Renal cortex interstitium (tissue), 11 donors: ENCODE results near the gene MUS81. TPM values are rescaled to one million over a fixed set of nuclear protein-coding genes. Genes with fewer than 3 reads are reported as not detected.
A peak's percentile ranks its signal among the peaks of the same experiment; 100 is the strongest.
"Not testable (repeated sequence)": the region's sequence is repeated elsewhere in the genome, so short reads cannot be mapped to it uniquely, and the experiment has no call there.

Experiments used
- DNase-seq, 11 donors: peaks; one replicate each; pipeline ENCODE4 v3.0.0-alpha.2; 2013; ENCODE audit warnings: low read depth in 9 of 11, low spot score in 4 of 11; ENCODE audit errors: extremely low read depth in 1 of 11
- polyA plus RNA-seq, 3 donors: library from polyadenylated mRNA; unstranded; fragments of 120-200 nt; gene quantifications; one replicate each; pipeline ENCODE4 v1.2.1, GENCODE V29; 2013; ENCODE audit not compliant: insufficient read length in 3 of 3

Gene MUS81
- polyA plus RNA-seq, 3 donors = 45.6 to 62.3 (median 56.6) TPM

DNA sequence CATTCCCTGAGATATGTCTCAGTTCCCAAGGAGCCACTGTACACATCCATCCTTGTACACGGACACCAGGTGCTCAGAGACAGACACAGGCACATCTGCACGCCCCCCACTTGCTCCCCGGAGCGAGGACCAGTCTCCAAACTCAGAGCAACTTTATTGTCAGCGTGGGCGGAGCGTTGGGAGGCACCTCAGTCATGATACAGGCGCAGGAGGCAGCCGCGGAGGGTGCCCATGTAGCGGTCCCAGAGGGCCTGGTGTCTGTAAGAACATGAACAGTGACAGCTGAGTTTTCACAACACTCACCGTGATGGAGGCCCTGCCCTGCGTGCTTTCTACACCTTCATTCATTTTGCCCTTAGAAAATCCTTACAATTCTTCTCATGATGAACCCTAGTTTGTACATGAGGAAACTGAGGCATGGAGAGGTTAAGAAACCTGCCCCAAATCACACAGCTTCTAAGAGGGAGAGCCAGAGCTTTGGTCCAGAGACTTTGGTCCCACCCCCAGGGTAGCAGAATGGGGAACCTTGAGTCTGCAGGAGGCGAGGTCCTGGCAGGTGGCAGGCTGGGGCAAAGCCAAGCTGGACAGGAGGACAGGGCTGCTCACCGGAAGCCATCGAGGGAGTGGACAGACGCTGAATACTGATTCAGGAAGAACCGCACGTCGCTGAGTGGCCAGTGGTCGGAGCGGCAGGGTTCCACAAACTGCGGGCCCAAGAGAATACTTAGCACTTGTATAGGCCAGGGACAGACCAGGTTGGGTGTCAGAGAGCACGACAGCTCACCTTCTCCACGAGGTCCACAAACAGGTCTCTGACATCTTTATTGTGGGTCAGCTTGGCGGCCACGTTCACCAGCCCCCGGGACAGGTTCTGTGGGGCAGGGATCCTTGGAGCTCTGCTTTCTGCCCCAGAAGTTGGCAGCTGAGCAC, 23.8 kb downstream of the MUS81 start:
- no peak for DNase-seq

DNA sequence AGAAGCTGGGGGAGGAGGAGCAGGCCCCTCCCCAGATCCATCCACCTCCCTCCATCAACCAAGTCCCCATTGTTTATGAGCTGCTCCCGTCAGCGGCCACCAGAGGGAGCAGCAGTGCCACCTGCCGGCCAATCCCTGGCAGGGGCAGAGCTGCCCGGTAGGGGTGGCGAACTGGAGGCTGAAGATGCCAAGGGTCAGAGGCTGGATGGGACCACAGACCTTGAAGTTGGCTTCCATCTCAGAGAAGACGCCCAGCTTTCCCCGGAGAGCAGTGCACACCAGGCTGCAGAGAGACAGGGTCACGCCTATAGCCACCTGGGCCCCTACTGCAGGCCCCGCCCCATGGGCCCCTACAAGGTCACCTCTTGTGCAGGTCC, 24.5 kb downstream of the MUS81 start:
- no peak for DNase-seq

DNA sequence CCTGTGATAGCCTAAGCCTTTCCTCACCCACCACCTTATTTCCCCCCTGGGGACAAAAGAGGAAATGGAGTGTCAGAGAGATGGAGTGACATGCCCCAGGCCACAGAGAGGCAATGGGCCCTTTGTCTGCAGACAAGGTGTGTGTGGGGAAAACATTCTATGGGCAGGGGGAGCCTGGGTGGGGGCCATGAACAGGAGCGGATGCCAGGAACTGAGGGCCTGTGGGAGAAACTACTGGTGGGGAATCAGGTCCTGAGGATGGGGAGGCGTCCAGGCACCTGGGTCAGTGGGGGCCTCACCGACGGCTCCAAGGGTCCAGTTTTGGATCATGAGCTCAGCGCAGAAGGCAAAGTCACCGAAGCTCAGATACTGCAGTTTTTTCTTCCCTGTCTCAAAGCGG, 25.0 kb downstream of the MUS81 start:
- DNase-seq = no peak

DNA sequence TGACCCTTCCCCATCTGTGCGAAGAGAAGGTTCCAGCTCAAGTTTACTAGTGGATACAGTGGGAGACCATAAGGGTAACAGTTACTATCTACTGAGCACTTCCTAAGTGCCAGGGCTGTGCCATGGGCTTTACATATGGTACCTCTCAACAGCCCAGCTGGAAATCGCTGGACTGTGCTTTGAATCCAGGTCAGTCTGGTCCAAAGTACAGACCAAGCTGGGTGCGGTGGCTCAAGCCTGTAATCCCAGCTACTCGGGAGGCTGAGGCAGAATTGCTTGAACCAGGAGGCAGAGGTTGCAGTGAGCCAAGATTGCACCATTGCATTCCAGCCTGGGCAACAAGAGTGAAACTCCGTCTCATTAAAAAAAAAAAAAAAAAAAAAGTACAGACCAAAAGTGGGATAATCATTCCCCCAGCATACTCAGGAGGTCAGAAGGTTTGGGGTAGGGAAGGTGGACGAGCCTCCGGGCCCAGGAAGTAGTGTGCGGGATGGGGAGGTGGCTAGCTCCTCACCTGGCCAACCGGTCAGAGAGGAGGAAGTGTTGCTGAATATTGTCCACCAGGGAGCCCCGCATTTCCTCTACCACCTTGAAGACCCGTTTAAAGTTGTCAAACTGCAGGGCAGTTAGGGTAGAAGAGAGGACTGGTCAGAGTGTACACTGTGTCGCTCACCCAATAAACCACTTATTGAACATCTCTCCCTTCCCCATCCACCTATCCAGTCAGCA, 25.7 kb downstream of the MUS81 start:
- no peak for DNase-seq

DNA sequence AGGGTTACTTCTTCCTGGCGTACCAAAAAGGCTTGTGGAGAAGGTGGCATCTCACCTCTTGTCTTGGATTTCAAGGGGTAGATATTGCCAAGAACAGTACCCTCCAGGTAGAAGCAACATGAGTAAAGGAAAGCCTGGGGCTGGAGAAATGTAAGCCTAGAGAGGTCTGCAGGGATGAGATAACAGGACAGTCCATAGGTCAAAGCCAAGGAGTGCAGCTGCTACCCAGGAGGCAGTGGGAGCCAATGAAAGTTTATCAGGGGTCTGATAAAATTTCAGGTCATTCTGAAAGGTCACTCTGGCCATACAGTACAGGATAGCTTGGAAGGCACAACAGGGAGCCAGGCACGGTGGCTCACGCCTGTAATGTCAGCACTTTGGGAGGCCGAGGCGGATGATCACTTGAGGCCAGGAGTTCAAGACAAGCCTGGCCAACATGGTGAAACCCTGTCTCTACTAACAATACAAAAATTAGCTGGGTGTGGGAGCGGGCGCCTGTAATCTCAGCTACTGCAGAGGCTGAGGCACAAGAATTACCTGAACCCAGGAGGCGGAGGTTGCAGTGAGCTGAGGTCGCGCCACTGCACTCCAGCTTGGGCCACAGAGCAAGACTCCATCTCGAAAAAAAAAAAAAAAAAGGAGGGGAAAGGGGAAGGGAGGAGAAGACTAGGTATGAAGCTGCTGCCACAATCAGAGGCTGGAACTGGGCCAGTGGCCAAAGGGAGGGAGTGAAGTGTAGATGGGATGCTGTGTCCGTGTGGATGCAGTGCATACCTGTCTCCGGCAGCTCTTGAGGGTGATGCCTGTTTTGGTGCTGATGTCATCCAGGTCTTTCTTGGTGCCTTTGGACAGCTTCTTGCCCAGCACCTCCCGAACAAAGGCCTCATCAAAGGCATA, 26.8 kb downstream of the MUS81 start:
- DNase-seq = no peak

DNA sequence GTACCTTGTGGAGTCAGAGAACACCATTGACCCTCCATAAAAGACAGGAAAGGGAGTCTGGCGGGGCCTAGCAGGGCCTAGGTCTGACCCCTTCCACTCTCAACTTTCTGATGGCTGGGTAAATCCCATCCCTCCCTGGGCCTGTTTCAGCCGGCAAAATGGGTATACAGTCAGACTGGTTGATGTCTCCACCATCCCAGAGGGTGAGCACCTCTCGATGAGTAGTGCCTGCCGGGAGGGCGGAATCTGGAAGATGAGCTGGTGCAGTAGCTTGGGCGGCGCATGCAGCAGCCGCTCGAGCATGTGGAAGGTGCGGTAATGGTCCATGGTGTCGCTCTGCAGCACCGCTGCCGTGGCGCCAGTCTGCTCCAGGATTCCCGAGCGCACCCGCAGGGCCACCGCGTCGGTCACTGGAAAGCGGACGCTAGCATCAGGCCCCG, 27.5 kb downstream of the MUS81 start:
- no peak for DNase-seq

DNA sequence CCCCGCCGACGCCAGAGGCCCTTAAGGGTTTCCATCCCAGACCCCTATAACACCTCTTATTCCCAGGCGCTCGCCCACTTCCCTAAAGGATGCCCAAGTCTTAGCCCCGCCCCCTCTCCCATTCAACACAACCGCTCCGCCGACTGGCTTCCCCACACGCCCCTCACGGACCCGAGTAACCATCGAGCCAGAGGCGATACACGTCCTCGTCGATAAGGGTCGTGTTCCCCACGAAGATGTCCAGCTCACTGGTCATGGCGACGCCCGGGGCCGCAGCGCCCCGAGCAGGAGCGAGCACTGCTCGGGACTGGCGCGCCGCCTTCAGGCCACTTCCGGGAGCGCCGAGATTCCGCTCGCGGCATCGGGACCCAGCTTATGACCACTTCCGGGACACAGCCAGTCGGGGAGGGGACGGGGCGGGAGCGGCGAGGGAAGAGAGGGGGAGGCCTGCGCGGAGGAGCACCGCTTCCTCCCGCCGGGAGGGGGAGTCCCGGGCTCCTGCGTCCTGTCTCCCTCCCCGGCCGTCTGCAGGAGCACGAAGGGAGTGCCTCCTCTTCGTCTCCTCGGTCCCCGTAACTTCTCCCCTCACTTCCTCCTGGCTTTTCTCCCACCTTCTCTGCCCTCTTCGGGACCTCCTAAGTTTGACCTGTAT, 28.1 kb downstream of the MUS81 start, which contains the start of gene FIBP:
TSS of gene FIBP (minus strand) at position 309 of the 652 bp plus-strand sequence. CDS start at position 256, 53 bp downstream.
- DNase-seq = peak; percentile 89 to 96 (median 94)

DNA sequence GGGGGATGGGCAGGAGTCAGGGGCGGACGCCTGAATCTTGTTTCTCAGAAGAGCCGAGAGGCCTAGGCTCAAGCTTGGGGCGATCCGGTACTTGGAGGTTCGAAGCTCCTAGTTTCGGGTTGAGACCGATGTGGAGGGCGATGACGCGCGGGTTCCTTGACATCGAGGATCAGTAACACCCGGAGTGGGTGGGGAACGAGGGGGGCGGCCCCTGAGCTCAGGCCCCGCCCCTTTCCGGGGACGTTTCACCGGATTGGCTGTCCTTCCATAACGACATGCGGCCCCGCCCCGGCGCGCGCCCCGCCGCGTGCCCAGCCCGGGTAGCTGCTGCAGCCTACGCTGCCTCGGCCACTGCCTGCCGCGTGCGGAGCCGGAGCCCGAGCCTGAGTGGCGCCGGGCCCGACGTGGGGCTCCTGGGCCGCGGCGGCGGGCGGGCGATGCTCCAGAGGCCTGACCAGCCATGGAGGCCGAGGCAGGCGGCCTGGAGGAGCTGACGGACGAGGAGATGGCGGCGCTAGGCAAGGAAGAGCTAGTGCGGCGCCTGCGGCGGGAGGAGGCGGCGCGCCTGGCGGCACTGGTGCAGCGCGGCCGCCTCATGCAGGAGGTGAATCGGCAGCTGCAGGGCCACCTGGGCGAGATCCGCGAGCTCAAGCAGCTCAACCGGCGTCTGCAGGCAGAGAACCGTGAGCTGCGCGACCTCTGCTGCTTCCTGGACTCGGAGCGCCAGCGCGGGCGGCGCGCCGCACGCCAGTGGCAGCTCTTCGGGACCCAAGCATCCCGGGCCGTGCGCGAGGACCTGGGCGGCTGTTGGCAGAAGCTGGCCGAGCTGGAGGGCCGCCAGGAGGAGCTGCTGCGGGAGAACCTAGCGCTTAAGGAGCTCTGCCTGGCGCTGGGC, 30.3 kb downstream of the MUS81 start, which contains the start of gene CCDC85B:
TSS of gene CCDC85B (plus strand) at position 350 of the 895 bp plus-strand sequence. CDS start at position 461, 111 bp downstream.
- DNase-seq = peak; percentile 86 to 96 (median 93)

DNA sequence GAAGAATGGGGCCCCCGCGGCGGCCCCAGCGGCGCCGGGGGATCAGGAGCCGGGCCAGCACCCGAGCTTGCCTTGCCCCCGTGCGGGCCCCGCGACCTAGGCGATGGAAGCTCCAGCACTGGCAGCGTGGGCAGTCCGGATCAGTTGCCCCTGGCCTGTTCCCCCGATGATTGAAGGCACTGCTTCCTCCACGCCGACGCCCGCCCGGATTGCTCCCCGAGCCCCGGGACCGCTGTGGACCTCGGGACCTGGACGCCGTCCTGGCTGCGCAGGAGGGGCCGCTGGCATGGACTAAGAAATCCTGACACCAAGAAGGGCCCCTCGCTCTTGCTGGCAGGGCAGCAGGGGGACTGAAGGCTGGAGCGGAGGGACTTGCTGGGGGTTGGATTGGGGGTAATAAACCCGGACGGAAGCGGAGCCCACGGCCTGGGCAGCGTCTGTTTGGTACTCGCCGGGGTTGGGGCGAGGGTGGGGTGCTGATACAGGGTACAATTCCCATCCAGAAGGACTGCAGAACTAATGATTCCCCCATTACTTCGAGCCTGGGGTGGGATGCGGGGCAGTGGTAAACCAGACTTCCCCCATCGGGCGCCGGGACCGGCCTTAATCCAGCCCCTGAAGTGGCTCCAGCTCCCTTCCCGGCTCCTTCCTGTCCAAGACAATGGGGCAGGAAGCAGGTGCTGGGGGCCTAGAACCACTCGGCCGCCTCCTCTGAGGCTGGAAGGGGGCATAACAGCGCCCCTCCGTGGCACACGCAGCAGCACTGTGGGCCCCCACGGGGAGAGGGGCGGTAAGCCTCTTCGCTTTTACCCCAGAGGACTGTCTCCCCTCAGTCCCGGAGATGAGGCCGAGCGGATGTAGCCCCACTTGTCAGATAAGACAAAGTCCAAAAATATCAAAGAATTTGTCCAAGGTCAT, 31.2 kb downstream of the MUS81 start:
- DNase-seq = no peak

DNA sequence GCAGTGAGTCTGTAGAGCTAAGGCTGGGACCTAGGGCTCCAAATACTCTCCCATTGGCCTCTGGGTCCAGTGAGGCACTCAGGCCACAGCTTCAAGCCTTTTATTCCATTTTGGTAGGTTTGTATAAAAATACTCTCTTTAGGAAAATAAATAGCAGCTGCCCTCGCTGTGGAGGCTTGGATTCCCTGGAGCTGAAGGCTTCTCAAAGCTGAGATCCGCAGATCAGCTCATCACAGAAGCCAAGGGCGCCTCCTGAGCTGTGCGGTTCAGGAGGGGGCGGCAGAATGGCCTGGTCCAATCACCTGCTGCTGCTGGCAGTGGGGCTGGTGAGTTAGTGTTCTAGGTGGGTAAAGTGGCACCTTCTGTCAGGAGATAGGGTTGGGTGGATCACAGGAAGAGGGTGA, 31.9 kb downstream of the MUS81 start:
- not testable (repeated sequence) for DNase-seq

DNA sequence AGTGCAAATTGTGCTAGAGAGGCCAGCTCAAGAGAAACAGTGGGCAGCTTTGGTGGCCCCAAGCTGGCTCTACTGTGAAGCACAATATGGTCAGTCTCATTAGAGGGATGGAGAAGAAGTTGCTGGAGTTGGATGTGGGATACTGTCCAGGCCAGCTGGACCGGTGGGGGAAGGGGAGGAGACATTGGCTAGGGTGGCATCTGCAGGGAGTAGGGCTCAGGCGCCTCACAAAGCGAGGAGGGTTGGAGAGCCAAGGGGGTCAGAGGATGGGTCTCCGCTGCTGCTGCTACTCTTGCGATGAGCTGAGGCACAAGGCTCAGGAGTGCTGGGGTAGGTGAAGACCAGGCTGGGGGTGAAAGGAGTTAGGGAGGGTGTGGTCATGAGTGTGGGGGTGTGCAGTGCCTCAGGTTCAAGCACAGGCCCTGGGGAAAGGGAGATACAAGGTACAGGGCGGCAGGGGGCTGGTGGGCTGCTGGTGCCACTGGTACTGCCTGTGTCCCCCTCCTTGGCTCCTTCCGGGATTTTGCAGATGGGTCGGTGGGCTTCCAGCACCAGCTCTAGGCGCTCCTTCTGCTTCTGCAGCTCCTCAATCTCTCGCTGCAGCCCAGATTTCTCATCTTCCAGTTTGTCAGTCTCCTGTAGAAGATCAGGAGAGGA, 32.6 kb downstream of the MUS81 start:
- no peak for DNase-seq

DNA sequence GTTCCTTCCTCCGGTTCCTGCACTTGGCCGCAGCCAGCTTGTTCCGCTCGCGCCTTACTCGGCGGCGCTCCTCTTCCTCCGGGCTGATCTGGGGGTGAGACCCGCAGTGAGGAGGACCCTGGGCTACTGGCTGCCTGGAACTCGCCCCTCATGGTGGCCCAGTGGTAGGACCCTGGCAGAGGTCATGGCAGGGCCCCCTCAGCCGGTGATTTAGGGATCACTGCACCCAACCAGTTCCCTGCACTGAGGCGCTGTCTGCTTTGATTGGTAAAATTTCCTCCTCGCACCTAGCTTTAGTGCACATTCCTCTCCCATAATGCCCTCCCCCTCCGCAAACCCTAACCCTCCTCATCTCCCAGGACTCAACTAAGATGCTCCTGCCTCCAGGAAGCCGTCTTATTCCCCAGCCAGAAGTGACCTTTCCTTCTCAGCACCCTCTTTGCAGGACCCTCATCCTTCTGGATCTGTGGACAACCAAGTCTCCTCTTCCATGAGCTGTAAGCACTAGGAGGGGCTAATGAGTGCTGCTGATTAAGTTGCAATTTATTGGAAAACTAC, 33.9 kb downstream of the MUS81 start:
- no peak for DNase-seq

DNA sequence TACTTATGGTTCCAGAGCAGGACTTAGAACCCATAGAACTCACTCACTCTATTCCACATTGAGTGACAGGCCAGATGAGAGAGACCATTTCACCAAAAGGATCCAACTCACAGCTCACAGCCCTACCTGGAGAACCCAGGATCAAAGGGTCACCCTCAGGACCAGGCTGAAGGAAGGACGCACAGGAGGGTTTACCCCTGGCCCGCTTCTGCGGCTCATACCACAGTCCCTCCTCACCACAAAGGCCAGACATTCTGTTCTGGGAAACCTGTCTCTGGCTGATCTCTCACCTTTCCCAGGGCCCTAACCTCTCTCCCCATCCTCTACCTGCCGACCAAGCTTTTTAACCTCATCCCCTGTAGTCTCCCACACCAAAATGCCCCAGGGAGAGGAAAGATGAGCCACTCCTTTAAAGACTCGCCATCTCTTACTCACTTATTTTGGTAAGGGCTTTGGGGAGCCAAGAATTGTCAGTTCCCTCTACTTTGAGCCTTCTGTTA, 35.3 kb downstream of the MUS81 start:
- no peak for DNase-seq

DNA sequence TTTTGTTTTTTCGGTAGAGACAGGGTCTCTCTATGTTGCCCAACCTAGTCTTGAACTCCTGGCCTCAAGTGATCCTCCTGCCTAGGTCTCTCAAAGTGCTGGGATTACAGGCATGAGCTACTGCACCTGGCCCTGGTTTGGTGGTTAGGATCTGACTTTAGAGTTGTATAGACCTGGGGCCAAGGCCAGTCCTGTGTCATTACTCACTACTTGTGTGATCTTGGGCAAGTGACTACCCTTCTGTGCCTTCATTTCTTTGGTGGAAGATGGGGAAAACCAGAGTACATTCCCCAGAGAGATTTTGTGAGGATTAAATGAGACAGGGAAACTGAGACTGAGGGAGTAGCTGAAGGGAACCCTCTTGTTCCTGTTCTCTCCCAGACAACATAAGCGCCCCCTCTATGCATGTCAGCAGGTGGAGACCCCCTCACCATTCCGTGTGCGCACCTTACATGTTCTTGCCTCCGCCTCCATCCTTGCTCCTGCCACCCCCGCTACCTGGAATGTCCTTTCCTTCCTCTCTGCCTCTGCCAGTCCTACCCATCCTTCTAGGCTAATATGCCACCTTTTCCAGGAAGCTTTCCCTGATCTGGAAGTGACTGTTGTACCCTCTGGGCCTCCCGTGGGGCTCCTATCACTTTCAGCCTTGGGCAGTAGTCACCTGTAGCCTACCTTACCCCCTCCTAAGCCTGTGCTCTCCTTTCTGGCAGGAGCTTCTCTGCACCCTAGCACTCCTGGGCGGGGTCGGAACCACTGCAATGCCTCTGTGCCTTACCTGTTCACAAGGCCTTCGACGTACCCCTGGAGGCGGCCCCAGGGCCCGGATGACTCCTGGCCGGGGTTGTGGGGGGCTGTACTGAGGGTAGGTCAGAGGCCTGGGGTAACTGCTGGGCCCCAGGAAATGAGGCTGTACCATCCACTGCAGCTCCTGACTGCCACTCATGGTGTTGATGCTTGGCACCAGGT, 36.1 kb downstream of the MUS81 start:
- DNase-seq = no peak
